Left renal cortex interstitium (tissue), 4 donors: Measurements from ENCODE around the gene ATXN1. TPM values are rescaled to one million over a fixed set of nuclear protein-coding genes. Genes with fewer than 3 reads are reported as not detected.
"Not testable (repeated sequence)": the region's sequence is repeated elsewhere in the genome, so short reads cannot be mapped to it uniquely, and the experiment has no call there.

Experiments
- DNase-seq, 4 donors: peaks; one replicate each; pipeline ENCODE4 v3.0.0-alpha.2; 2013; ENCODE audit warnings: low read depth in 4 of 4, low spot score in 2 of 4, missing footprints in 1 of 4
- polyA plus RNA-seq, 4 donors: library from polyadenylated mRNA; unstranded; fragments of 120-200 nt; gene quantifications; one replicate each; pipeline ENCODE4 v1.2.1, GENCODE V29; 2013; ENCODE audit not compliant: insufficient read length in 4 of 4

The ATXN1 gene
- polyA plus RNA-seq, 4 donors, result 17.0 to 23.0 (median 19.4) TPM

- DNase-seq, result no peak
Measured at GRCh38 chr6:16705081-16705993, 55.9 kb downstream of the ATXN1 start.

GRCh38 chr6:16704401-16705045, 56.7 kb downstream of the ATXN1 start:
- no peak for DNase-seq

GRCh38 chr6:16702627-16703378, 58.5 kb downstream of the ATXN1 start:
- DNase-seq, result not testable (repeated sequence)

- DNase-seq, result no peak
Measured at GRCh38 chr6:16700916-16701234, 60.4 kb downstream of the ATXN1 start.

- DNase-seq, result no peak
Measured at GRCh38 chr6:16700202-16700915, 60.9 kb downstream of the ATXN1 start.

GRCh38 chr6:16698997-16699868, 62.0 kb downstream of the ATXN1 start:
- no peak for DNase-seq

GRCh38 chr6:16698162-16698533, 63.1 kb downstream of the ATXN1 start:
- DNase-seq, result no peak

- DNase-seq, result no peak
Measured at GRCh38 chr6:16697437-16698161, 63.7 kb downstream of the ATXN1 start.

- DNase-seq, result no peak
Measured at GRCh38 chr6:16696496-16696895, 64.8 kb downstream of the ATXN1 start.

- no peak for DNase-seq
Measured at GRCh38 chr6:16694781-16695578, 66.3 kb downstream of the ATXN1 start.

GRCh38 chr6:16691324-16691723, 69.9 kb downstream of the ATXN1 start:
- no peak for DNase-seq

- no peak for DNase-seq
Measured at GRCh38 chr6:16690608-16691142, 70.6 kb downstream of the ATXN1 start.

GRCh38 chr6:16689788-16690607, 71.3 kb downstream of the ATXN1 start:
- DNase-seq, result no peak

GRCh38 chr6:16688984-16689636, 72.2 kb downstream of the ATXN1 start:
- DNase-seq, result no peak

- DNase-seq, result no peak
Measured at GRCh38 chr6:16688436-16688835, 72.8 kb downstream of the ATXN1 start.

- no peak for DNase-seq
Measured at GRCh38 chr6:16687045-16687444, 74.2 kb downstream of the ATXN1 start.
